H1 (cell line): ENCODE data around the gene CKAP2L.

Source experiments
- CTCF ChIP-seq, 3 experiments: IDR thresholded peaks; 1 replicate in 2 of 3; 2 replicates in 1 of 3; pipeline versions ENCODE4 v1.5.1 to v1.6.1; 2011; ENCODE audit warnings: low read length in 3 of 3, mild to moderate bottlenecking in 3 of 3, inconsistent platforms in 2 of 3, low read depth in 1 of 3, moderate library complexity in 1 of 3; ENCODE audit not compliant: insufficient read depth in 1 of 3; ENCODE audit errors: control extremely low read depth in 1 of 3
- EZH2 ChIP-seq: fragments of 200-600 bp; sonication (generic); IDR thresholded peaks from 2 replicates; pipeline ENCODE4 v1.7.1; 2012; ENCODE audit warnings: low read depth, mild to moderate bottlenecking, moderate library complexity, low read length, inconsistent platforms; ENCODE audit not compliant: severe bottlenecking
- MAFK ChIP-seq: IDR thresholded peaks from 2 replicates; pipeline ENCODE4 v1.6.1; 2012; ENCODE audit warnings: low read depth, mild to moderate bottlenecking, improper control_type of control experiment, low read length
- MAX ChIP-seq: IDR thresholded peaks from 2 replicates; pipeline ENCODE4 v1.6.1; 2012; ENCODE audit warnings: inconsistent platforms
- NRF1 ChIP-seq: IDR thresholded peaks from 2 replicates; pipeline ENCODE4 v1.6.1; 2011; ENCODE audit warnings: mild to moderate bottlenecking, low read depth, low read length, improper control_type of control experiment
- RAD21 ChIP-seq, 2 experiments: IDR thresholded peaks in 1 of 2; conservative IDR thresholded peaks in 1 of 2; 2 replicates each; pipeline ENCODE4 v1.6.1; 2011; ENCODE audit warnings: low read depth in 2 of 2, low read length in 2 of 2, improper control_type of control experiment in 1 of 2, inconsistent platforms in 1 of 2, mild to moderate bottlenecking in 1 of 2, moderate library complexity in 1 of 2
- SIN3A ChIP-seq, 2 experiments: IDR thresholded peaks in 1 of 2; conservative IDR thresholded peaks in 1 of 2; 2 replicates each; pipeline ENCODE4 v1.6.1; 2011 to 2012; ENCODE audit warnings: low read length in 2 of 2, improper control_type of control experiment in 1 of 2, low read depth in 1 of 2, mild to moderate bottlenecking in 1 of 2
- SUZ12 ChIP-seq: fragments of 200-600 bp; sonication (generic); IDR thresholded peaks from 2 replicates; pipeline ENCODE4 v1.6.1; 2012; ENCODE audit warnings: mild to moderate bottlenecking, inconsistent platforms, low read length, moderate library complexity, mixed read lengths
- ZNF274 ChIP-seq: IDR thresholded peaks from 2 replicates; pipeline ENCODE4 v1.7.0; 2012; ENCODE audit warnings: low read length, borderline replicate concordance; ENCODE audit errors: extremely low read depth

- TF ChIP-seq SUZ12 (no peak), NRF1 (no peak), RAD21 (IDR thresholded peaks at IDR 0.05 in 1 of 2, conservative IDR thresholded peaks at IDR 0.05 in 1 of 2; ENCODE audit: low read depth in 2 of 2, low read length in 2 of 2) (no peak), MAX (no peak), CTCF (IDR thresholded peaks at IDR 0.05; ENCODE audit: control extremely low read depth in 1 of 3, insufficient read depth in 1 of 3, low read depth in 1 of 3, low read length in 3 of 3) (no peak), ZNF274 (no peak), SIN3A (conservative IDR thresholded peaks at IDR 0.05 in 1 of 2, IDR thresholded peaks at IDR 0.05 in 1 of 2; ENCODE audit: low read depth in 1 of 2, low read length in 2 of 2) (no peak), MAFK (no peak), EZH2 (no peak)
These were observed 12.8 kb downstream of the CKAP2L start for GRCh38 chr2:112751451-112752197.
